ENCODE results near the gene NLRP1. TPM values are rescaled to one million over a fixed set of nuclear protein-coding genes. Genes with fewer than 3 reads are reported as not detected.

The NLRP1 gene
- total RNA-seq, 2 donors from 2014 or later, result 62.7 to 73.2 TPM

DNA sequence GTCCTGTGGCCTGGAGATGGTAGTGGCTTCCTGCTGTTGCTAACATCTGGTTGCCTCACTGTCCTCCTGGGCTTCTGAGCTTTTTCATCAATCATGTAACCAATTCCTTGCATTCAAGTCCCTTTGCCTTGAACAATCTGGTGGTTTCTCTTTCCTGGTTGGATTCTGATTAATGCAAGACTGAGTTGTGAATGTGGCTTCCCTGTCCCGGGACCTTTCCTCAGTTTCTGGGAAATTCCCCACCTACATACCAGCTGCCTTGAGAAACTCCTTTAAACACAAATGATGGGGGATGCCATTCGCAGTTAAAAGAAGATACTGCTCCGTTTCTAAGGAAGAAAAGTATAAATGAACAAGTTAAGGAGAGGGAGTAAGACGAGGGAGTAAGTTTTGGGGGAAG, 39.9 kb upstream of the NLRP1 start:
- DNase-seq (ENCODE audit: low spot score) (no peak), ATAC-seq (ENCODE audit: insufficient number of reproducible peaks, low FRiP score, low read depth) (no peak)
- Histone ChIP-seq H3K4me1 (ENCODE audit: control insufficient read depth in 1 of 2, low read depth in 2 of 2) (no peaks in the 10 kb centered on the region), H3K27me3 (replicated peaks; ENCODE audit: insufficient read depth) (no peaks in the 10 kb centered on the region), H3K9me3 (no peaks in the 10 kb centered on the region), H3K27ac (no peak overlapping the region), H3K36me3 (no peaks in the 10 kb centered on the region), H3K4me3 (no peak overlapping the region)
- TF ChIP-seq, protein P1, sequence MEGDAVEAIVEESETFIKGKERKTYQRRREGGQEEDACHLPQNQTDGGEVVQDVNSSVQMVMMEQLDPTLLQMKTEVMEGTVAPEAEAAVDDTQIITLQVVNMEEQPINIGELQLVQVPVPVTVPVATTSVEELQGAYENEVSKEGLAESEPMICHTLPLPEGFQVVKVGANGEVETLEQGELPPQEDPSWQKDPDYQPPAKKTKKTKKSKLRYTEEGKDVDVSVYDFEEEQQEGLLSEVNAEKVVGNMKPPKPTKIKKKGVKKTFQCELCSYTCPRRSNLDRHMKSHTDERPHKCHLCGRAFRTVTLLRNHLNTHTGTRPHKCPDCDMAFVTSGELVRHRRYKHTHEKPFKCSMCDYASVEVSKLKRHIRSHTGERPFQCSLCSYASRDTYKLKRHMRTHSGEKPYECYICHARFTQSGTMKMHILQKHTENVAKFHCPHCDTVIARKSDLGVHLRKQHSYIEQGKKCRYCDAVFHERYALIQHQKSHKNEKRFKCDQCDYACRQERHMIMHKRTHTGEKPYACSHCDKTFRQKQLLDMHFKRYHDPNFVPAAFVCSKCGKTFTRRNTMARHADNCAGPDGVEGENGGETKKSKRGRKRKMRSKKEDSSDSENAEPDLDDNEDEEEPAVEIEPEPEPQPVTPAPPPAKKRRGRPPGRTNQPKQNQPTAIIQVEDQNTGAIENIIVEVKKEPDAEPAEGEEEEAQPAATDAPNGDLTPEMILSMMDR (IDR thresholded peaks at IDR 0.05), result no peak

DNA sequence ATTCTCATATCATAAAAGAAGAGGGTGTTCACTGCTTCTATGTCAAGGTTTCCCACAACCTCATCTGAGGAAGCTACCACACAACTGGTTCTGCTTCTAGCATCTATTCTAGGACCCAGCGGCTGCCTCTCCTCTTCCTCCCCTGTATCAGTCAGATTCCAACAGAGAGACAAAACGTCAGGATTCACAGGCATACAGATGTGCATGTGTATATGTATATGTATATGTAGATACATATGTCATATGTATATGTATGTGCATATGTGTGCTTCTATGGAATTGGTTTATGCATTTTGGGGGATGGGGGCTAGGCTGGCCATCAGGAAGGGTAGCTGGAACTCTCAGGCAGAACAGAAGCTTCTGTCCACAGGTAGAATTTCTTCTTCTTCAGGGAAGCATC, 37.4 kb upstream of the NLRP1 start:
- no peaks in the 10 kb centered on the region for H3K27me3 ChIP-seq (replicated peaks; ENCODE audit: insufficient read depth)
- TF ChIP-seq, protein P1 (IDR thresholded peaks at IDR 0.05), result no peak
- no peak for ATAC-seq (ENCODE audit: insufficient number of reproducible peaks, low FRiP score, low read depth)

DNA sequence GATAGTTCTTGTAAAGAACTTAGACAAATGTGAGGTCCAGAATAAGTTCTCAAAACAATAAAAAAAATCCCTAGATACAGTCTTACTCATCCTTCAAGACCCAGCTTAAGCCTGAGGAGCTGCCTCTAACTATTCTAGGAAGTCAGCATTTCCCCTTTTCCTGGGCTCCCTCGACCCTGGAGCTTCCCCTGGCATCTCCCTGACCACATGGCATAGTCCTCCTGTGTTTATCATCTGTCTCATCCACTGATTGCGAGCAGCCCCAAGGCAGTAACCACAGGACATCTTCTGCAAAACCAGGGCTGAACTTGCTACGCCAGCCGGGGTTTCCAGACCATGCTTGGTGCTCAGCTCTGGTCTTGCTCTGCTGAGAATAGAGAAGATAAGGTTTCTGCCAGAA, 36.7 kb upstream of the NLRP1 start:
- no peak overlapping the region for H3K4me3 ChIP-seq
- no peaks in the 10 kb centered on the region for H3K36me3 ChIP-seq
- no peaks in the 10 kb centered on the region for H3K9me3 ChIP-seq
- TF ChIP-seq, protein P1 (IDR thresholded peaks at IDR 0.05), result no peak
- H3K27ac ChIP-seq, result no peak overlapping the region
- DNase-seq (ENCODE audit: low spot score) (no peak), ATAC-seq (ENCODE audit: insufficient number of reproducible peaks, low FRiP score, low read depth) (no peak)
- no peaks in the 10 kb centered on the region for H3K4me1 ChIP-seq (ENCODE audit: control insufficient read depth in 1 of 2, low read depth in 2 of 2)
- H3K27me3 ChIP-seq (replicated peaks; ENCODE audit: insufficient read depth), result no peaks in the 10 kb centered on the region

More for the DNA sequence above, 37.4 kb upstream of the NLRP1 start:
- Histone ChIP-seq H3K4me1 (ENCODE audit: control insufficient read depth in 1 of 2, low read depth in 2 of 2) (no peaks in the 10 kb centered on the region), H3K9me3 (no peaks in the 10 kb centered on the region), H3K4me3 (no peak overlapping the region), H3K27ac (no peak overlapping the region), H3K36me3 (no peaks in the 10 kb centered on the region)
- no peak for DNase-seq (ENCODE audit: low spot score)

DNA sequence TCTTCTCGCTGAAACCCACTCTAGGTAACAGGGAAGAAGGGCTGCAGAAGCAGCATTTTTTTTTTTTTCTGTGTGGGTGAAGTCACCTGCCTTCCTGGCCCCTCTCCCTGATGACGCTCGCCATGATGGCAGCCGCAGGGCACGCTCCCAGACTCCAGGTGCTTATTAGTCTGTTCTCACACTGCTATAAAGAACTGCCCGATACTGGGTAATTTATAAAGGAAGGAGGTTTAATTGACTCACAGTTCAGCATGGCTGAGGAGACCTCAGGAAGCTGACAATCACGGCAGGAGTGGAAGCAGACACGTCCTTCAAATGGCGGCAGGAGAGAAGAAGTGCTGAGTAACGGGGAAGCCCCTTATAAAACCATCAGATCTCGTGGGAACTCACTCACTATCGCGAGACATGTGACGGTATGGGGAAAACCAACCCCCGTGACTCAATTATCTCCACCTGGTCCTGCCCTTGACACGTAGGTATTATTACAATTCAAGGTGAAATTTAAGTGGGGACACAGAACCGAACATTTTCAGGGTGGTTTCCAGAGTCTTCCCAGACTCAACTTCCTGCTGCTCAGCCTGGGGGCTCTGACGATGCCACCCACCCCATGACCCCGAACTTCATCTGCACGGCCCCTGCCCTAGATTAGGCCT, 34.9 kb upstream of the NLRP1 start:
- Histone ChIP-seq H3K27me3 (replicated peaks; ENCODE audit: insufficient read depth) (no peaks in the 10 kb centered on the region), H3K36me3 (no peaks in the 10 kb centered on the region), H3K4me3 (no peak overlapping the region), H3K9me3 (no peaks in the 10 kb centered on the region), H3K27ac (no peak overlapping the region), H3K4me1 (ENCODE audit: control insufficient read depth in 1 of 2, low read depth in 2 of 2) (no peaks in the 10 kb centered on the region)
- DNase-seq (ENCODE audit: low spot score) (no peak), ATAC-seq (ENCODE audit: insufficient number of reproducible peaks, low FRiP score, low read depth) (no peak)
- TF ChIP-seq, protein P1 (IDR thresholded peaks at IDR 0.05), result no peak

DNA sequence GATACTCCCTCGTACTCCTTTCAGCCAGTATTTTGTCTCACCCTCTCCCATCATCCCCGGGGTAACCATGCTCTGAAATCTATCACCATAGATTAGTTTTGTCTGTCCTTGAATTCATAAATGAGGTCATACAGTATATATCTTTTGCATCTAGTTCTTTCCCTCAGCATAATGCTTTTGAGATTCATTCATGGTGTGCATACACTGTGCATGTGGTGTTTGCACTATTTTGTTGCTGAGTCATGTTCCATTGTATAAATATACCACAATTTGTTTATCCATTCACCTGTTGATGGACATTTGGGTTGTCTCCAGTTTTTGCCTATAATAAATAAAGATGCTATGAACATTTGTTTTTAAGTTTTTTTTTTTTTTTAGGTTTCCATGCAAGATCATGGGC, 34.2 kb upstream of the NLRP1 start:
- Histone ChIP-seq H3K9me3 (no peaks in the 10 kb centered on the region), H3K27me3 (replicated peaks; ENCODE audit: insufficient read depth) (no peaks in the 10 kb centered on the region), H3K36me3 (no peaks in the 10 kb centered on the region), H3K4me3 (no peak overlapping the region), H3K27ac (no peak overlapping the region), H3K4me1 (ENCODE audit: control insufficient read depth in 1 of 2, low read depth in 2 of 2) (no peaks in the 10 kb centered on the region)
- DNase-seq (ENCODE audit: low spot score) (no peak), ATAC-seq (ENCODE audit: insufficient number of reproducible peaks, low FRiP score, low read depth) (no peak)
- TF ChIP-seq, protein P1 (IDR thresholded peaks at IDR 0.05), result no peak

Data from thoracic aorta (tissue), 2 donors.